Type B pancreatic cell (in vitro differentiated cells): ENCODE data around the gene IFT80. TPM values are rescaled to one million over a fixed set of nuclear protein-coding genes. Genes with fewer than 3 reads are reported as not detected.

ENCODE experiments used
- DNase-seq: peaks from one replicate; pipeline ENCODE4 v3.0.0; 2021; ENCODE audit warnings: mixed read lengths; ENCODE audit not compliant: unreplicated experiment; ENCODE audit errors: extremely low spot score
- H3K27ac Mint-ChIP-seq: 2 replicates; pipeline ENCODE4 v1.8.0; 2021; ENCODE audit warnings: mild to moderate bottlenecking, mixed read lengths
- H3K27me3 Mint-ChIP-seq: 2 replicates; pipeline ENCODE4 v1.8.0; 2021; ENCODE audit warnings: mixed read lengths
- H3K36me3 Mint-ChIP-seq: 2 replicates; pipeline ENCODE4 v1.8.0; 2021; ENCODE audit warnings: mixed read lengths
- H3K4me1 Mint-ChIP-seq: one replicate; pipeline ENCODE4 v1.8.0; 2021; ENCODE audit warnings: mixed read lengths; ENCODE audit not compliant: unreplicated experiment
- H3K4me3 Mint-ChIP-seq: 2 replicates; pipeline ENCODE4 v1.8.0; 2021; ENCODE audit warnings: mild to moderate bottlenecking, mixed read lengths
- H3K9me3 Mint-ChIP-seq: 2 replicates; pipeline ENCODE4 v1.8.0; 2021; ENCODE audit warnings: mixed read lengths
- long read RNA-seq: library from polyadenylated mRNA; unstranded; transcript quantifications from one replicate; pipeline ENCODE4 v2.0.0, GENCODE V29; 2020
- total RNA-seq: library from RNA; stranded (reverse); gene quantifications from 2 replicates; pipeline ENCODE4 v1.2.1, GENCODE V29; 2021; ENCODE audit warnings: low replicate concordance
- TF ChIP-seq, protein P1 (sequence below): fragments of 200-600 bp; sonication (generic); conservative IDR thresholded peaks from 2 replicates; pipeline ENCODE4 v1.5.0; 2021; ENCODE audit warnings: antibody characterized with exemption, mild to moderate bottlenecking

The IFT80 gene
- 29.5 and 40.8 TPM in 2 replicates for total RNA-seq
- long read RNA-seq, full-length matches to known transcripts, result 30 of 43 reads
- long read RNA-seq, partial matches to known transcripts, result 4 of 43 reads
- long read RNA-seq, other reads (novel, unspliced or antisense), result 9 of 43 reads

- Mint-ChIP-seq H3K9me3 (no peaks in the 10 kb centered on the region), H3K27ac (peak within 1 kb of the TSS; percentile 99), H3K36me3 (no peaks in the 10 kb centered on the region), H3K4me3 (peak within 1 kb of the TSS; percentile 99), H3K4me1 (peaks cover 26% of the 10 kb centered on the region), H3K27me3 (peaks cover 7% of the 10 kb centered on the region)
- DNase-seq, result peak; percentile 94
- TF ChIP-seq, protein P1, sequence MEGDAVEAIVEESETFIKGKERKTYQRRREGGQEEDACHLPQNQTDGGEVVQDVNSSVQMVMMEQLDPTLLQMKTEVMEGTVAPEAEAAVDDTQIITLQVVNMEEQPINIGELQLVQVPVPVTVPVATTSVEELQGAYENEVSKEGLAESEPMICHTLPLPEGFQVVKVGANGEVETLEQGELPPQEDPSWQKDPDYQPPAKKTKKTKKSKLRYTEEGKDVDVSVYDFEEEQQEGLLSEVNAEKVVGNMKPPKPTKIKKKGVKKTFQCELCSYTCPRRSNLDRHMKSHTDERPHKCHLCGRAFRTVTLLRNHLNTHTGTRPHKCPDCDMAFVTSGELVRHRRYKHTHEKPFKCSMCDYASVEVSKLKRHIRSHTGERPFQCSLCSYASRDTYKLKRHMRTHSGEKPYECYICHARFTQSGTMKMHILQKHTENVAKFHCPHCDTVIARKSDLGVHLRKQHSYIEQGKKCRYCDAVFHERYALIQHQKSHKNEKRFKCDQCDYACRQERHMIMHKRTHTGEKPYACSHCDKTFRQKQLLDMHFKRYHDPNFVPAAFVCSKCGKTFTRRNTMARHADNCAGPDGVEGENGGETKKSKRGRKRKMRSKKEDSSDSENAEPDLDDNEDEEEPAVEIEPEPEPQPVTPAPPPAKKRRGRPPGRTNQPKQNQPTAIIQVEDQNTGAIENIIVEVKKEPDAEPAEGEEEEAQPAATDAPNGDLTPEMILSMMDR, result no peak
Observed at GRCh38 chr3:160399125-160400029, at the start of gene IFT80, which contains the start of gene SMC4. IFT80 (minus strand) TSS chr3:160399225; CDS start chr3:160384600, 14,625 bp downstream. SMC4 (plus strand) TSS chr3:160399650; CDS start chr3:160400827, 1,177 bp downstream.

DNA sequence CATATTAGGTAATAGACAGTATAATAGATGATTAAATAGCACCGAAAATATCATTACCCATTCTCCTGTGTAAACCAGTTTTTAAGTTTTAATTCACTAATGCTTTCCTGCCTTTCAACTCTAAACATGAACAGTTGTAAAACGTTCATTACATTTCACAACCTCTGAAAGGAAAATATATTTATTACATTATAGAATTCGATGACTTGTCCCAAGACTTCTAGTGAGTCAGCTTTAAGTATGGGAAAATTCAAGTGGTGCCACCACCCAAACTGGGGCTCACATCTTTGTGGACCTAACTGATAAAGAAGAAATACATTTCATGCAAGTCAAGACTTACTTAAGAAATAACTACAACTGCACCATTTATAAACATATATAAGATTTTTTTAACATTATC lies 48.5 kb upstream of the IFT80 start:
- Mint-ChIP-seq H3K9me3 (peaks cover 9% of the 10 kb centered on the region), H3K27ac (no peak overlapping the region), H3K4me3 (no peak overlapping the region), H3K27me3 (no peaks in the 10 kb centered on the region), H3K4me1 (peaks cover 8% of the 10 kb centered on the region), H3K36me3 (peaks cover 22% of the 10 kb centered on the region)
- no peak for DNase-seq
- TF ChIP-seq, protein P1, result no peak

GRCh38 chr3:160446522-160447056 lies 47.6 kb upstream of the IFT80 start:
- TF ChIP-seq, protein P1, result no peak
- DNase-seq, result no peak
- peaks cover 8% of the 10 kb centered on the region for H3K4me1 Mint-ChIP-seq
- H3K27ac Mint-ChIP-seq, result no peak overlapping the region
- H3K27me3 Mint-ChIP-seq, result no peaks in the 10 kb centered on the region
- peaks cover 9% of the 10 kb centered on the region for H3K9me3 Mint-ChIP-seq
- peaks cover 27% of the 10 kb centered on the region for H3K36me3 Mint-ChIP-seq
- H3K4me3 Mint-ChIP-seq, result peak overlapping the region; percentile 68

GRCh38 chr3:160445854-160446253 lies 46.8 kb upstream of the IFT80 start:
- H3K27ac Mint-ChIP-seq, result no peak overlapping the region
- DNase-seq, result no peak
- H3K4me1 Mint-ChIP-seq, result peaks cover 12% of the 10 kb centered on the region
- H3K4me3 Mint-ChIP-seq, result no peak overlapping the region
- TF ChIP-seq, protein P1, result no peak
- H3K9me3 Mint-ChIP-seq, result peaks cover 9% of the 10 kb centered on the region
- peaks cover 30% of the 10 kb centered on the region for H3K36me3 Mint-ChIP-seq
- H3K27me3 Mint-ChIP-seq, result no peaks in the 10 kb centered on the region

GRCh38 chr3:160444411-160444810 lies 45.4 kb upstream of the IFT80 start:
- Mint-ChIP-seq H3K4me3 (peak overlapping the region; percentile 17), H3K27ac (no peak overlapping the region)

More at GRCh38 chr3:160444411-160444810, 45.4 kb upstream of the IFT80 start:
- Mint-ChIP-seq H3K9me3 (peaks cover 5% of the 10 kb centered on the region), H3K4me1 (peaks cover 12% of the 10 kb centered on the region), H3K27me3 (no peaks in the 10 kb centered on the region), H3K36me3 (peaks cover 41% of the 10 kb centered on the region)
- DNase-seq, result no peak
- TF ChIP-seq, protein P1, result no peak
